Measurements from ENCODE around the gene SLAIN2. TPM values are rescaled to one million over a fixed set of nuclear protein-coding genes. Genes with fewer than 3 reads are reported as not detected.

SLAIN2 gene
- total and polyA plus RNA-seq, 8 donors = 60.1 to 87.0 (median 66.8) TPM

- DNase-seq (no peak), ATAC-seq (no peak)
- TF ChIP-seq CTCF (IDR thresholded peaks at IDR 0.05) = no peak
- Histone ChIP-seq H3K36me3 (no peaks in the 10 kb centered on the region), H3K27ac (no peak overlapping the region), H3K4me1 (peaks cover 0 to 29% of the 10 kb centered on the region in 2 donors), H3K9me3 (no peaks in the 10 kb centered on the region), H3K27me3 (no peaks in the 10 kb centered on the region), H3K4me3 (no peak overlapping the region)
- intact Hi-C loops (cut with DNase I) = no loop called here
Observed at GRCh38 chr4:48366611-48367010, 25.3 kb downstream of the SLAIN2 start.

- Histone ChIP-seq H3K4me3 (no peak overlapping the region), H3K27ac (no peak overlapping the region), H3K27me3 (no peaks in the 10 kb centered on the region), H3K9me3 (no peaks in the 10 kb centered on the region), H3K36me3 (no peaks in the 10 kb centered on the region), H3K4me1 (peaks cover 0 to 29% of the 10 kb centered on the region in 2 donors)
- DNase-seq (no peak), ATAC-seq (peak; percentile 54)
- no peak for TF ChIP-seq CTCF (IDR thresholded peaks at IDR 0.05)
- intact Hi-C loops (cut with DNase I) = no loop called here
Observed at GRCh38 chr4:48367016-48367415, 25.7 kb downstream of the SLAIN2 start.

- intact Hi-C loops (cut with DNase I) = no loop called here
- H3K9me3 ChIP-seq = no peaks in the 10 kb centered on the region
- no peak overlapping the region for H3K27ac ChIP-seq
- no peaks in the 10 kb centered on the region for H3K27me3 ChIP-seq
- DNase-seq (no peak), ATAC-seq (no peak)
- H3K4me1 ChIP-seq = peaks cover 0 to 29% of the 10 kb centered on the region in 2 donors
- TF ChIP-seq CTCF (IDR thresholded peaks at IDR 0.05) = no peak
- no peak overlapping the region for H3K4me3 ChIP-seq
- no peaks in the 10 kb centered on the region for H3K36me3 ChIP-seq
Observed at GRCh38 chr4:48368389-48368788, 27.1 kb downstream of the SLAIN2 start.

- Histone ChIP-seq H3K9me3 (no peaks in the 10 kb centered on the region), H3K36me3 (no peaks in the 10 kb centered on the region), H3K27me3 (no peaks in the 10 kb centered on the region), H3K27ac (no peak overlapping the region), H3K4me1 (peaks cover 0 to 29% of the 10 kb centered on the region in 2 donors), H3K4me3 (no peak overlapping the region)
- intact Hi-C loops (cut with DNase I) = no loop called here
- no peak for ATAC-seq
- no peak for TF ChIP-seq CTCF (IDR thresholded peaks at IDR 0.05)
- no peak for DNase-seq
Observed at GRCh38 chr4:48369248-48369647, 27.9 kb downstream of the SLAIN2 start.

GRCh38 chr4:48369771-48370170, 28.4 kb downstream of the SLAIN2 start:
- ATAC-seq (no peak), DNase-seq (no peak)
- H3K27me3 ChIP-seq = no peaks in the 10 kb centered on the region
- no peaks in the 10 kb centered on the region for H3K36me3 ChIP-seq
- no peak for TF ChIP-seq CTCF (IDR thresholded peaks at IDR 0.05)
- no peaks in the 10 kb centered on the region for H3K9me3 ChIP-seq
- no peak overlapping the region for H3K4me3 ChIP-seq
- intact Hi-C loops (cut with DNase I) = no loop called here
- H3K4me1 ChIP-seq = peaks cover 0 to 29% of the 10 kb centered on the region in 2 donors
- no peak overlapping the region for H3K27ac ChIP-seq

Measured in left lung (tissue), 10 donors.